HCT116 (cell line): ENCODE data around the gene TNP1. TPM values are rescaled to one million over a fixed set of nuclear protein-coding genes. Genes with fewer than 3 reads are reported as not detected.

ENCODE experiments used
- ATAC-seq: fragments of 200-7000 bp; cut with Tn5 transposase; 2 replicates; pipeline ENCODE4 v1.9.1; 2020; ENCODE audit warnings: mild to moderate bottlenecking, moderate library complexity
- BruUV-seq: library from RNA; stranded (reverse); fragments of 400-500 nt; replicated peaks from 2 replicates; lab custom pipeline; 2021; lab: Mats Ljungman, UMichigan
- CTCF ChIA-PET: fragments of 300-600 bp; sonication (Branson Sonifier 250); formaldehyde crosslinking; loops from one replicate; lab custom pipeline; 2021; ENCODE audit warnings: antibody characterized with exemption; lab: Charles Lee
- POLR2A ChIA-PET: fragments of 300-600, 350-600 bp; sonication (Branson Sonifier 250); formaldehyde crosslinking; loops from one replicate; lab custom pipeline; 2021; ENCODE audit warnings: antibody characterized with exemption; lab: Charles Lee
- RAD21 ChIA-PET, 2 experiments: fragments of 300-600 bp; sonication (Branson Sonifier 250); formaldehyde crosslinking; loops; one replicate each; lab custom pipeline; 2023; ENCODE audit warnings: low total read pairs in 2 of 2; ENCODE audit not compliant: uncharacterized antibody in 2 of 2, unreplicated experiment in 2 of 2, low non-redundant PET in 1 of 2; lab: Charles Lee
- DNase-seq: peaks from one replicate; pipeline ENCODE4 v3.0.0-alpha.2; 2010; ENCODE audit warnings: low read depth, low spot score
- H2AFZ ChIP-seq: fragments of 200-600 bp; shearing (Covaris generic), sonication (generic); 2 replicates; pipeline ENCODE4 v1.6.1; 2017; ENCODE audit warnings: low read depth, mixed run types, mixed read lengths, antibody characterized with exemption, low read length; ENCODE audit not compliant: poor library complexity, severe bottlenecking
- H3K27ac ChIP-seq: 2 replicates; pipeline ENCODE4 v1.5.1; 2012; ENCODE audit warnings: low read depth, low read length
- H3K27me3 ChIP-seq: fragments of 200-600 bp; sonication (generic); 2 replicates; pipeline ENCODE4 v1.6.1; 2016; ENCODE audit warnings: mixed run types, low read length, mixed read lengths; ENCODE audit not compliant: insufficient read depth
- H3K36me3 ChIP-seq, 2 experiments: fragments of 200-500 bp in 1 of 2; fragments of 200-600 bp in 1 of 2; sonication (Bioruptor generic) in 1 of 2; sonication (generic) in 1 of 2; 2 replicates each; pipeline versions ENCODE4 v1.5.1 to v1.6.1; 2014 to 2016; ENCODE audit warnings: low read length in 2 of 2, inconsistent platforms in 1 of 2, mixed read lengths in 1 of 2, mixed run types in 1 of 2; ENCODE audit not compliant: insufficient read depth in 2 of 2, control insufficient read depth in 1 of 2
- H3K4me1 ChIP-seq, 2 experiments: fragments of 200-600 bp in 1 of 2; sonication (generic) in 1 of 2; 2 replicates each; pipeline versions ENCODE4 v1.5.1 to v1.6.1; 2012 to 2017; ENCODE audit warnings: low read length in 2 of 2, inconsistent platforms in 1 of 2, mild to moderate bottlenecking in 1 of 2, mixed read lengths in 1 of 2, mixed run types in 1 of 2, moderate library complexity in 1 of 2; ENCODE audit not compliant: insufficient read depth in 2 of 2, control insufficient read depth in 1 of 2
- H3K4me2 ChIP-seq: fragments of 200-600 bp; sonication (generic); 2 replicates; pipeline ENCODE4 v1.6.1; 2017; ENCODE audit warnings: mixed run types, low read length, mixed read lengths
- H3K4me3 ChIP-seq, 2 experiments: fragments of 200-600 bp in 1 of 2; sonication (generic) in 1 of 2; replicated peaks in 1 of 2; 2 replicates each; pipeline ENCODE4 v1.5.1; 2011 to 2016; ENCODE audit warnings: low read length in 2 of 2, control low read depth in 1 of 2, low read depth in 1 of 2, mild to moderate bottlenecking in 1 of 2, mixed read lengths in 1 of 2, mixed run types in 1 of 2
- H3K79me2 ChIP-seq: fragments of 200-600 bp; sonication (generic); 2 replicates; pipeline ENCODE4 v1.6.1; 2017; ENCODE audit warnings: mild to moderate bottlenecking, mixed run types, low read length, moderate library complexity, mixed read lengths; ENCODE audit not compliant: insufficient read depth
- H3K9ac ChIP-seq: fragments of 200-600 bp; sonication (generic); 2 replicates; pipeline ENCODE4 v1.6.1; 2016; ENCODE audit warnings: low read length, mixed read lengths
- H3K9me2 ChIP-seq: fragments of 200-600 bp; sonication (generic), shearing (Covaris generic); 2 replicates; pipeline ENCODE4 v1.6.1; 2017; ENCODE audit warnings: mixed run types, mild to moderate bottlenecking, moderate library complexity; ENCODE audit not compliant: insufficient read depth
- H3K9me3 ChIP-seq, 2 experiments: fragments of 200-500 bp in 1 of 2; fragments of 200-600 bp in 1 of 2; sonication (Bioruptor generic) in 1 of 2; sonication (generic) in 1 of 2; 2 replicates each; pipeline ENCODE4 v1.6.1; 2014 to 2017; ENCODE audit warnings: low read length in 2 of 2, mixed read lengths in 2 of 2, inconsistent platforms in 1 of 2, low read depth in 1 of 2, mild to moderate bottlenecking in 1 of 2, mixed run types in 1 of 2, moderate library complexity in 1 of 2; ENCODE audit not compliant: control insufficient read depth in 1 of 2, insufficient read depth in 1 of 2
- H4K20me1 ChIP-seq: fragments of 200-600 bp; sonication (generic), shearing (Covaris generic); 2 replicates; pipeline ENCODE4 v1.6.1; 2017; ENCODE audit warnings: mixed run types, mild to moderate bottlenecking, moderate library complexity; ENCODE audit not compliant: insufficient read depth
- CEBPB ChIP-seq: IDR thresholded peaks from 2 replicates; pipeline ENCODE4 v1.6.1; 2012; ENCODE audit warnings: low read depth
- EGR1 ChIP-seq: IDR thresholded peaks from 2 replicates; pipeline ENCODE4 v1.6.1; 2012; ENCODE audit warnings: low read depth
- ELF1 ChIP-seq: IDR thresholded peaks from 2 replicates; pipeline ENCODE4 v1.6.1; 2012; ENCODE audit warnings: low read depth, borderline replicate concordance
- EZH2 ChIP-seq: fragments of 200-600 bp; sonication (generic); IDR thresholded peaks from 2 replicates; pipeline ENCODE4 v1.6.1; 2017; ENCODE audit warnings: antibody characterized with exemption, mixed run types
- EZH2phosphoT487 ChIP-seq: fragments of 200-600 bp; IDR thresholded peaks from 2 replicates; pipeline ENCODE4 v1.6.1; 2018; ENCODE audit warnings: antibody characterized with exemption, borderline replicate concordance
- FOSL1 ChIP-seq: IDR thresholded peaks from 2 replicates; pipeline ENCODE4 v1.6.1; 2012; ENCODE audit warnings: low read depth
- JUND ChIP-seq: IDR thresholded peaks from 2 replicates; pipeline ENCODE4 v1.6.1; 2012
- POLR2A ChIP-seq: IDR thresholded peaks from 2 replicates; pipeline ENCODE4 v1.7.0; 2011; ENCODE audit warnings: borderline replicate concordance; ENCODE audit not compliant: insufficient read depth, insufficient read length; ENCODE audit errors: extremely low read depth
- POLR2AphosphoS5 ChIP-seq: IDR thresholded peaks from 2 replicates; pipeline ENCODE4 v1.6.1; 2011; ENCODE audit warnings: mild to moderate bottlenecking, low read depth, low read length, moderate library complexity
- RAD21 ChIP-seq: IDR thresholded peaks from 2 replicates; pipeline ENCODE4 v1.6.1; 2012; ENCODE audit warnings: low read depth, mild to moderate bottlenecking
- SIN3A ChIP-seq: IDR thresholded peaks from 2 replicates; pipeline ENCODE4 v1.6.1; 2012; ENCODE audit warnings: low read depth
- SP1 ChIP-seq: IDR thresholded peaks from 2 replicates; pipeline ENCODE4 v1.6.1; 2012; ENCODE audit warnings: low read depth
- SRF ChIP-seq: IDR thresholded peaks from 2 replicates; pipeline ENCODE4 v1.6.1; 2012; ENCODE audit warnings: low read depth
- TCF7L2 ChIP-seq: IDR thresholded peaks from 2 replicates; pipeline ENCODE4 v1.7.0; 2011; ENCODE audit warnings: borderline replicate concordance, inconsistent platforms; ENCODE audit not compliant: insufficient read depth, insufficient read length; ENCODE audit errors: extremely low read depth
- YY1 ChIP-seq: IDR thresholded peaks from 2 replicates; pipeline ENCODE4 v1.6.1; 2011; ENCODE audit warnings: low read length, low read depth, moderate library complexity, mild to moderate bottlenecking; ENCODE audit not compliant: insufficient replicate concordance; ENCODE audit errors: extremely low read depth
- ZFX ChIP-seq: fragments of 450-650 bp; IDR thresholded peaks from 2 replicates; pipeline ENCODE4 v1.6.1; 2017
- ZNF274 ChIP-seq: fragments of 200-500 bp; sonication (Bioruptor generic); IDR thresholded peaks from 2 replicates; pipeline ENCODE4 v1.6.1; 2014; ENCODE audit warnings: mild to moderate bottlenecking, low read depth, low read length, inconsistent platforms
- intact Hi-C: fragments of 100-400 bp; cut with micrococcal nuclease; formaldehyde crosslinking; loops from 2 replicates; pipeline ENCODE4 v1.10.0; 2022
- total RNA-seq: library from RNA; stranded (reverse); gene quantifications from one replicate; pipeline ENCODE4 v1.2.1, GENCODE V29; 2021; ENCODE audit not compliant: unreplicated experiment
- TF ChIP-seq, protein P1 (sequence below): IDR thresholded peaks from 2 replicates; pipeline ENCODE4 v1.6.1; 2012; ENCODE audit warnings: low read depth
- TF ChIP-seq, protein P2 (sequence below): IDR thresholded peaks from 2 replicates; pipeline ENCODE4 v1.6.1; 2012
- TF ChIP-seq, protein P3 (sequence below), 3 experiments: fragments of 200-600 bp in 1 of 3; sonication (generic) in 1 of 3; IDR thresholded peaks in 2 of 3; conservative IDR thresholded peaks in 1 of 3; 2 replicates each; pipeline ENCODE4 v1.5.1; 2012 to 2017; ENCODE audit warnings: low read depth in 2 of 3, low read length in 2 of 3, antibody characterized with exemption in 1 of 3, borderline replicate concordance in 1 of 3, control low read depth in 1 of 3, mild to moderate bottlenecking in 1 of 3, mixed read lengths in 1 of 3, mixed run types in 1 of 3, moderate library complexity in 1 of 3; ENCODE audit not compliant: insufficient read depth in 1 of 3

Gene TNP1
- total RNA-seq, 1 experiment from 2014 or later, result not detected

- H3K4me3 ChIP-seq, result no peak overlapping the region
- no peaks in the 10 kb centered on the region for H3K9me3 ChIP-seq
- H3K9ac ChIP-seq, result no peak overlapping the region
- no peaks in the 10 kb centered on the region for H3K36me3 ChIP-seq
- no peaks in the 10 kb centered on the region for H4K20me1 ChIP-seq
- ATAC-seq (no peak), DNase-seq (no peak)
- H3K9me2 ChIP-seq, result no peaks in the 10 kb centered on the region
- no peak overlapping the region for H3K4me2 ChIP-seq
- intact Hi-C loops, result no loop called here
- H3K4me1 ChIP-seq, result no peaks in the 10 kb centered on the region
- POLR2A ChIA-PET, result no interaction called here
- H3K27me3 ChIP-seq, result peaks cover 34% of the 10 kb centered on the region
- CTCF ChIA-PET, result no interaction called here
- no peak overlapping the region for H2AFZ ChIP-seq
- RAD21 ChIA-PET, result no interaction called here
- no TSS peak for BruUV-seq
- TF ChIP-seq, protein P1, sequence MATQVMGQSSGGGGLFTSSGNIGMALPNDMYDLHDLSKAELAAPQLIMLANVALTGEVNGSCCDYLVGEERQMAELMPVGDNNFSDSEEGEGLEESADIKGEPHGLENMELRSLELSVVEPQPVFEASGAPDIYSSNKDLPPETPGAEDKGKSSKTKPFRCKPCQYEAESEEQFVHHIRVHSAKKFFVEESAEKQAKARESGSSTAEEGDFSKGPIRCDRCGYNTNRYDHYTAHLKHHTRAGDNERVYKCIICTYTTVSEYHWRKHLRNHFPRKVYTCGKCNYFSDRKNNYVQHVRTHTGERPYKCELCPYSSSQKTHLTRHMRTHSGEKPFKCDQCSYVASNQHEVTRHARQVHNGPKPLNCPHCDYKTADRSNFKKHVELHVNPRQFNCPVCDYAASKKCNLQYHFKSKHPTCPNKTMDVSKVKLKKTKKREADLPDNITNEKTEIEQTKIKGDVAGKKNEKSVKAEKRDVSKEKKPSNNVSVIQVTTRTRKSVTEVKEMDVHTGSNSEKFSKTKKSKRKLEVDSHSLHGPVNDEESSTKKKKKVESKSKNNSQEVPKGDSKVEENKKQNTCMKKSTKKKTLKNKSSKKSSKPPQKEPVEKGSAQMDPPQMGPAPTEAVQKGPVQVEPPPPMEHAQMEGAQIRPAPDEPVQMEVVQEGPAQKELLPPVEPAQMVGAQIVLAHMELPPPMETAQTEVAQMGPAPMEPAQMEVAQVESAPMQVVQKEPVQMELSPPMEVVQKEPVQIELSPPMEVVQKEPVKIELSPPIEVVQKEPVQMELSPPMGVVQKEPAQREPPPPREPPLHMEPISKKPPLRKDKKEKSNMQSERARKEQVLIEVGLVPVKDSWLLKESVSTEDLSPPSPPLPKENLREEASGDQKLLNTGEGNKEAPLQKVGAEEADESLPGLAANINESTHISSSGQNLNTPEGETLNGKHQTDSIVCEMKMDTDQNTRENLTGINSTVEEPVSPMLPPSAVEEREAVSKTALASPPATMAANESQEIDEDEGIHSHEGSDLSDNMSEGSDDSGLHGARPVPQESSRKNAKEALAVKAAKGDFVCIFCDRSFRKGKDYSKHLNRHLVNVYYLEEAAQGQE, result no peak
- no peak for TF ChIP-seq ELF1
- no peak for TF ChIP-seq FOSL1
- TF ChIP-seq EZH2phosphoT487, result no peak
- TF ChIP-seq POLR2AphosphoS5, result no peak
- no peak for TF ChIP-seq RAD21
- TF ChIP-seq YY1, result no peak
- no peak for TF ChIP-seq ZNF274
- no peak for TF ChIP-seq EGR1
- no peak for TF ChIP-seq CEBPB
- TF ChIP-seq, protein P2, sequence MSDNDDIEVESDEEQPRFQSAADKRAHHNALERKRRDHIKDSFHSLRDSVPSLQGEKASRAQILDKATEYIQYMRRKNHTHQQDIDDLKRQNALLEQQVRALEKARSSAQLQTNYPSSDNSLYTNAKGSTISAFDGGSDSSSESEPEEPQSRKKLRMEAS, result no peak
- TF ChIP-seq JUND, result no peak
- TF ChIP-seq ZFX, result no peak
- TF ChIP-seq, protein P3, sequence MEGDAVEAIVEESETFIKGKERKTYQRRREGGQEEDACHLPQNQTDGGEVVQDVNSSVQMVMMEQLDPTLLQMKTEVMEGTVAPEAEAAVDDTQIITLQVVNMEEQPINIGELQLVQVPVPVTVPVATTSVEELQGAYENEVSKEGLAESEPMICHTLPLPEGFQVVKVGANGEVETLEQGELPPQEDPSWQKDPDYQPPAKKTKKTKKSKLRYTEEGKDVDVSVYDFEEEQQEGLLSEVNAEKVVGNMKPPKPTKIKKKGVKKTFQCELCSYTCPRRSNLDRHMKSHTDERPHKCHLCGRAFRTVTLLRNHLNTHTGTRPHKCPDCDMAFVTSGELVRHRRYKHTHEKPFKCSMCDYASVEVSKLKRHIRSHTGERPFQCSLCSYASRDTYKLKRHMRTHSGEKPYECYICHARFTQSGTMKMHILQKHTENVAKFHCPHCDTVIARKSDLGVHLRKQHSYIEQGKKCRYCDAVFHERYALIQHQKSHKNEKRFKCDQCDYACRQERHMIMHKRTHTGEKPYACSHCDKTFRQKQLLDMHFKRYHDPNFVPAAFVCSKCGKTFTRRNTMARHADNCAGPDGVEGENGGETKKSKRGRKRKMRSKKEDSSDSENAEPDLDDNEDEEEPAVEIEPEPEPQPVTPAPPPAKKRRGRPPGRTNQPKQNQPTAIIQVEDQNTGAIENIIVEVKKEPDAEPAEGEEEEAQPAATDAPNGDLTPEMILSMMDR (IDR thresholded peaks at IDR 0.05 in 2 of 3, conservative IDR thresholded peaks at IDR 0.05 in 1 of 3; ENCODE audit: borderline replicate concordance in 1 of 3, insufficient read depth in 1 of 3, low read depth in 2 of 3, low read length in 2 of 3), result no peak
- no peak for TF ChIP-seq SIN3A
- TF ChIP-seq SP1, result no peak
- TF ChIP-seq TCF7L2, result no peak
- TF ChIP-seq SRF, result no peak
- no peak for TF ChIP-seq POLR2A
- TF ChIP-seq EZH2, result no peak
- H3K79me2 ChIP-seq, result no peaks in the 10 kb centered on the region
- H3K27ac ChIP-seq, result no peak overlapping the region
These were observed 14.4 kb downstream of the TNP1 start for GRCh38 chr2:216845426-216845825.
